ENCODE measurements around the gene FAM171A1. TPM values are rescaled to one million over a fixed set of nuclear protein-coding genes. Genes with fewer than 3 reads are reported as not detected.
A peak's percentile ranks its signal among the peaks of the same experiment; 100 is the strongest.
"Not testable (repeated sequence)": the region's sequence is repeated elsewhere in the genome, so short reads cannot be mapped to it uniquely, and the experiment has no call there.

The FAM171A1 gene
- 10 to 100 TPM in 2 of 4 donors, 1 to 10 TPM in 2; 9.2 to 28.4 (median 18.2) TPM for polyA plus RNA-seq
- long read RNA-seq, donor 1, transcript FAM171A1-201 (8 exons, 3,952 nt) = major isoform, 8 of 19 reads
- long read RNA-seq, donor 1, partial matches to known transcripts = 11 of 19 reads
- long read RNA-seq, donor 1, other reads (novel, unspliced or antisense) = 0 of 19 reads
- long read RNA-seq, donor 2, partial matches to known transcripts = 0 of 2 reads
- long read RNA-seq, donor 2, other reads (novel, unspliced or antisense) = 0 of 2 reads
- long read RNA-seq, donor 3, partial matches to known transcripts = 0 of 1 reads
- long read RNA-seq, donor 3, other reads (novel, unspliced or antisense) = 0 of 1 reads
- long read RNA-seq, donor 4 = 0 reads
- long read RNA-seq, donor 5, partial matches to known transcripts = 7 of 8 reads
- long read RNA-seq, donor 5, other reads (novel, unspliced or antisense) = 0 of 8 reads
- long read RNA-seq, donor 6, partial matches to known transcripts = 0 of 1 reads
- long read RNA-seq, donor 6, other reads (novel, unspliced or antisense) = 0 of 1 reads
- long read RNA-seq, donor 7 = 0 reads
- long read RNA-seq, donor 8, partial matches to known transcripts = 0 of 2 reads
- long read RNA-seq, donor 8, other reads (novel, unspliced or antisense) = 0 of 2 reads
- long read RNA-seq, donor 9 = 0 reads
- long read RNA-seq, donor 10, transcript FAM171A1-201 (8 exons, 3,952 nt) = major isoform, 11 of 11 reads
- long read RNA-seq, donor 10, partial matches to known transcripts = 0 of 11 reads
- long read RNA-seq, donor 10, other reads (novel, unspliced or antisense) = 0 of 11 reads

GRCh38 chr10:15370856-15371701 is at the start of gene FAM171A1:
TSS of gene FAM171A1 (minus strand) at chr10:15371289. CDS start at chr10:15371052, 237 bp downstream.
- 2 to 3% (median 3%) methylated on average over 34 to 115 of the region's 115 CpGs for WGBS, 3 donors
- Histone ChIP-seq H3K9me3 (ENCODE audit: control insufficient read depth in 2 of 2, insufficient read depth in 1 of 2, low read depth in 1 of 2, low read length in 1 of 2) (no peaks in the 10 kb centered on the region), H3K4me1 (ENCODE audit: control insufficient read depth in 3 of 3, insufficient read depth in 2 of 3, low read depth in 1 of 3, low read length in 2 of 3) (peaks cover 0 to 3% (median 0%) of the 10 kb centered on the region in 3 donors), H3K27ac (ENCODE audit: low read depth in 1 of 3, low read length in 2 of 3) (peak within 1 kb of the TSS; percentile 32 to 74 (median 63)), H3K4me3 (ENCODE audit: low read depth in 1 of 3, low read length in 3 of 3) (peak within 1 kb of the TSS; percentile 73 to 97 (median 76)), H3K27me3 (ENCODE audit: control insufficient read depth in 3 of 3, insufficient read depth in 3 of 3, low read length in 3 of 3) (peaks cover 0 to 3% (median 0%) of the 10 kb centered on the region in 3 donors), H3K36me3 (ENCODE audit: control insufficient read depth in 3 of 3, insufficient read depth in 2 of 3, low read depth in 1 of 3, low read length in 3 of 3) (peaks cover 0 to 2% (median 0%) of the 10 kb centered on the region in 3 donors)
- peak; percentile 72 to 83 for DNase-seq
- no peak for FAIRE-seq

DNA sequence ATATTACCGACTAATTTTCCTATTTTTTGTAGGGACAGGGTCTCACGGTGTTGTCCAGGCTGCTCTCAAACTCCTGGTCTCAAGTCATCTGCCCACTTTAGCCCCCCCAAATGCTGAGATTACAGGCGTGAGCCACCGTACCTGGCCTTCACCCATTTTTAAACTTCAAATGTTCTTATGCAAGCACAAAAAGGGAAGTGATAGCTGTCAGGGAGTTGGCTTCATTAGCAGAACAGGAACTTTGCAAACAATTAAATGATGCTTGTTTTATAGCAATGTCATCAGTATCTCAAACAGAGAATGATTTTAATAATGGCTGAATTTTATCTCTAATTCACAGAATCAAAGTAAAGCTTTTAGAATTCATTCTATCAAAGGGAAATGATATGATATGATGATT is 49.8 kb upstream of the FAM171A1 start:
- H3K36me3 ChIP-seq (ENCODE audit: control insufficient read depth in 3 of 3, insufficient read depth in 2 of 3, low read depth in 1 of 3, low read length in 3 of 3) = no peaks in the 10 kb centered on the region
- FAIRE-seq (no peak), DNase-seq (no peak)
- no peak overlapping the region for H3K27ac ChIP-seq (ENCODE audit: low read depth in 1 of 3, low read length in 2 of 3)
- 54 to 72% (median 65%) methylated on average over 4 of the region's 4 CpGs for WGBS, 3 donors
- H3K27me3 ChIP-seq (ENCODE audit: control insufficient read depth in 3 of 3, insufficient read depth in 3 of 3, low read length in 3 of 3) = no peaks in the 10 kb centered on the region
- no peak overlapping the region for H3K4me3 ChIP-seq (ENCODE audit: low read depth in 1 of 3, low read length in 3 of 3)
- no peaks in the 10 kb centered on the region for H3K4me1 ChIP-seq (ENCODE audit: control insufficient read depth in 3 of 3, insufficient read depth in 2 of 3, low read depth in 1 of 3, low read length in 2 of 3)
- H3K9me3 ChIP-seq (ENCODE audit: control insufficient read depth in 2 of 2, insufficient read depth in 1 of 2, low read depth in 1 of 2, low read length in 1 of 2) = no peaks in the 10 kb centered on the region

DNA sequence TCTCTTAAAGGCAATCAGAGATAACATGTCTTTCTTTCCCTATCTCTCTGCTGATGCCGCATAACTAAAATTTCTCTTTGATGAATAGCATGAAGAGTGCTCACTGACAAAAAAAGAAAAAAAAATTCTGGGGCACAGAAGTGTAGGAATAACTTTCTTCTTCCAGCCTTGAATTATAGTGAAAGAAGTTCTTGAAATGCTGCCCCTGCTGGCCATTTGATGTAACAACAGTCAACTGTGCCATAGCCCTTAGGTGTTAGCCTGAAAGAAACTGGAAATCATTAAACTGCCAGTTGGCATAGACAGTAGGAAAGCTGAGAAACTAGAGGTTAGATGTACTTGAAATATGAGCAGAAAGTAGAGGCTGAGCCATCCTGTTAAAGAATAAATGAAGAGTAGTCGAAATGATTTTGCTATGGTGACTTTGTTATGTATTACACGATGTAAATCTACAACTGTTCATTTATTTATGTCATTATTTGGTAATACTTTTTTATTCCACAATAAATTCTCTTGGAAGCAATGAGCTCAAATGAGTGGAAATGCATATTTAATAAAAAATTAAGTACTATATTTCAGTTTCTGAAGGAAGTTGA is 48.3 kb upstream of the FAM171A1 start:
- no peak overlapping the region for H3K4me3 ChIP-seq (ENCODE audit: low read depth in 1 of 3, low read length in 3 of 3)
- no peaks in the 10 kb centered on the region for H3K9me3 ChIP-seq (ENCODE audit: control insufficient read depth in 2 of 2, insufficient read depth in 1 of 2, low read depth in 1 of 2, low read length in 1 of 2)
- no peaks in the 10 kb centered on the region for H3K36me3 ChIP-seq (ENCODE audit: control insufficient read depth in 3 of 3, insufficient read depth in 2 of 3, low read depth in 1 of 3, low read length in 3 of 3)
- H3K4me1 ChIP-seq (ENCODE audit: control insufficient read depth in 3 of 3, insufficient read depth in 2 of 3, low read depth in 1 of 3, low read length in 2 of 3) = no peaks in the 10 kb centered on the region
- no peaks in the 10 kb centered on the region for H3K27me3 ChIP-seq (ENCODE audit: control insufficient read depth in 3 of 3, insufficient read depth in 3 of 3, low read length in 3 of 3)
- DNase-seq (peak; percentile 45 to 59), FAIRE-seq (peak; percentile 26)
- 16 to 46% (median 36%) methylated on average over 3 of the region's 3 CpGs for WGBS, 3 donors
- no peak overlapping the region for H3K27ac ChIP-seq (ENCODE audit: low read depth in 1 of 3, low read length in 2 of 3)

DNA sequence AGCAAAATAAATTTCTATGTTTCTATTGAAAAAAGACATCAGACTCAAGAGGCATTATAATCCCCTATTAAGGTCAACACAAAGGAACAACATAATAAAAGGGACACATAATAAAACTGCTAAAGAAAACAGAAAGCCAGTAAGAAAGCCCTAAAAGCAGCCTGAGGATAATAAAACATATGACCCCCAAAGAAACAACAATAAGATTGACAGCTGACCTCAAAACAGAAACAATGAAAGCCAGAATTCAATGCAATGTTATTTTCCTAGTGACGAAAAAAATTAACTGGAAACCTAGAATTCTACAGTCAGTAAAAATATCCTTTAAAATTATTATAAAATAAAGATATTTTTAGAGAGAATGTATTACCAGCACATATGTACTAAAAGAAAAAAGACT is 44.9 kb upstream of the FAM171A1 start:
- 78 to 86% (median 85%) methylated on average over 1 of the region's 1 CpG for WGBS, 3 donors

GRCh38 chr10:15411010-15411409 is 39.9 kb upstream of the FAM171A1 start:
- Histone ChIP-seq H3K4me1 (ENCODE audit: control insufficient read depth in 3 of 3, insufficient read depth in 2 of 3, low read depth in 1 of 3, low read length in 2 of 3) (no peaks in the 10 kb centered on the region), H3K27ac (ENCODE audit: low read depth in 1 of 3, low read length in 2 of 3) (no peak overlapping the region), H3K4me3 (ENCODE audit: low read depth in 1 of 3, low read length in 3 of 3) (no peak overlapping the region), H3K9me3 (ENCODE audit: control insufficient read depth in 2 of 2, insufficient read depth in 1 of 2, low read depth in 1 of 2, low read length in 1 of 2) (no peaks in the 10 kb centered on the region), H3K27me3 (ENCODE audit: control insufficient read depth in 3 of 3, insufficient read depth in 3 of 3, low read length in 3 of 3) (no peaks in the 10 kb centered on the region), H3K36me3 (ENCODE audit: control insufficient read depth in 3 of 3, insufficient read depth in 2 of 3, low read depth in 1 of 3, low read length in 3 of 3) (no peaks in the 10 kb centered on the region)
- WGBS, 3 donors = 36 to 71% (median 59%) methylated on average over 4 of the region's 4 CpGs
- no peak for DNase-seq
- FAIRE-seq = no peak

More for the DNA sequence above, 44.9 kb upstream of the FAM171A1 start:
- Histone ChIP-seq H3K4me3 (ENCODE audit: low read depth in 1 of 3, low read length in 3 of 3) (no peak overlapping the region), H3K9me3 (ENCODE audit: control insufficient read depth in 2 of 2, insufficient read depth in 1 of 2, low read depth in 1 of 2, low read length in 1 of 2) (no peaks in the 10 kb centered on the region), H3K27me3 (ENCODE audit: control insufficient read depth in 3 of 3, insufficient read depth in 3 of 3, low read length in 3 of 3) (no peaks in the 10 kb centered on the region), H3K27ac (ENCODE audit: low read depth in 1 of 3, low read length in 2 of 3) (no peak overlapping the region), H3K36me3 (ENCODE audit: control insufficient read depth in 3 of 3, insufficient read depth in 2 of 3, low read depth in 1 of 3, low read length in 3 of 3) (no peaks in the 10 kb centered on the region), H3K4me1 (ENCODE audit: control insufficient read depth in 3 of 3, insufficient read depth in 2 of 3, low read depth in 1 of 3, low read length in 2 of 3) (no peaks in the 10 kb centered on the region)
- no peak for FAIRE-seq
- no peak for DNase-seq

DNA sequence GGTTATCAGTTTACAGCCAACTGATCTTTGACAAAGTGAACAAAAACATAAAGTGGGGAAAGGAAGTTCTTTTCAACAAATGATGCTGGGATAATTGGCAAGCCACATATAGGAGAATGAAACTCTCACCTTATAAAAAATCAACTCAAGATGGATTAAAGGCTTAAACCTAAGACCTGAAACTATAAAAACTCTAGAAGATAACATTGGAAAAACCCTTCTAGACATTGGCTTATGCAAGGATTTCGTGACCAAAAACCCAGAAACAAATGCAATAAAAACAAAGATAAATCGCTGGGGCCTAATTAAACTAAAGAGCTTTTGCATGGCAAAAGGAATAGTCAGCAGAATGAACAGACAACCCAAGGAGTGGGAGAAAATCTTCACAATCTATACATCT is 38.3 kb upstream of the FAM171A1 start:
- not testable (repeated sequence) for H3K27me3 ChIP-seq (ENCODE audit: control insufficient read depth in 3 of 3, insufficient read depth in 3 of 3, low read length in 3 of 3); H3K9me3 ChIP-seq (ENCODE audit: control insufficient read depth in 2 of 2, insufficient read depth in 1 of 2, low read depth in 1 of 2, low read length in 1 of 2); H3K36me3 ChIP-seq (ENCODE audit: control insufficient read depth in 3 of 3, insufficient read depth in 2 of 3, low read depth in 1 of 3, low read length in 3 of 3); FAIRE-seq; DNase-seq; H3K4me3 ChIP-seq (ENCODE audit: low read depth in 1 of 3, low read length in 3 of 3); H3K27ac ChIP-seq (ENCODE audit: low read depth in 1 of 3, low read length in 2 of 3); H3K4me1 ChIP-seq (ENCODE audit: control insufficient read depth in 3 of 3, insufficient read depth in 2 of 3, low read depth in 1 of 3, low read length in 2 of 3)
- 60 to 72% (median 69%) methylated on average over 2 of the region's 2 CpGs for WGBS, 3 donors

- no peak for FAIRE-seq
- H3K9me3 ChIP-seq (ENCODE audit: control insufficient read depth in 2 of 2, insufficient read depth in 1 of 2, low read depth in 1 of 2, low read length in 1 of 2) = no peaks in the 10 kb centered on the region
- no peaks in the 10 kb centered on the region for H3K27me3 ChIP-seq (ENCODE audit: control insufficient read depth in 3 of 3, insufficient read depth in 3 of 3, low read length in 3 of 3)
- H3K4me1 ChIP-seq (ENCODE audit: control insufficient read depth in 3 of 3, insufficient read depth in 2 of 3, low read depth in 1 of 3, low read length in 2 of 3) = no peaks in the 10 kb centered on the region
- no peak for DNase-seq
- no peaks in the 10 kb centered on the region for H3K36me3 ChIP-seq (ENCODE audit: control insufficient read depth in 3 of 3, insufficient read depth in 2 of 3, low read depth in 1 of 3, low read length in 3 of 3)
- 76 to 89% (median 87%) methylated on average over 5 of the region's 5 CpGs for WGBS, 3 donors
- H3K27ac ChIP-seq (ENCODE audit: low read depth in 1 of 3, low read length in 2 of 3) = no peak overlapping the region
- H3K4me3 ChIP-seq (ENCODE audit: low read depth in 1 of 3, low read length in 3 of 3) = no peak overlapping the region
Measured at GRCh38 chr10:15408557-15408956, 37.5 kb upstream of the FAM171A1 start.

GRCh38 chr10:15405319-15405718 is 34.2 kb upstream of the FAM171A1 start:
- Histone ChIP-seq H3K9me3 (ENCODE audit: control insufficient read depth in 2 of 2, insufficient read depth in 1 of 2, low read depth in 1 of 2, low read length in 1 of 2) (no peaks in the 10 kb centered on the region), H3K36me3 (ENCODE audit: control insufficient read depth in 3 of 3, insufficient read depth in 2 of 3, low read depth in 1 of 3, low read length in 3 of 3) (no peaks in the 10 kb centered on the region), H3K27me3 (ENCODE audit: control insufficient read depth in 3 of 3, insufficient read depth in 3 of 3, low read length in 3 of 3) (no peaks in the 10 kb centered on the region), H3K27ac (ENCODE audit: low read depth in 1 of 3, low read length in 2 of 3) (no peak overlapping the region), H3K4me3 (ENCODE audit: low read depth in 1 of 3, low read length in 3 of 3) (no peak overlapping the region), H3K4me1 (ENCODE audit: control insufficient read depth in 3 of 3, insufficient read depth in 2 of 3, low read depth in 1 of 3, low read length in 2 of 3) (no peaks in the 10 kb centered on the region)
- no peak for DNase-seq
- WGBS, 3 donors = 90 to 91% (median 91%) methylated on average over 3 of the region's 3 CpGs
- no peak for FAIRE-seq

Measured in small intestine (tissue), 16 donors.